ENCODE measurements around the gene CALML4. TPM values are rescaled to one million over a fixed set of nuclear protein-coding genes. Genes with fewer than 3 reads are reported as not detected.

The CALML4 gene
- total RNA-seq, 6 experiments from 2014 or later = 0.40 to 1.9 (median 0.87) TPM

DNA sequence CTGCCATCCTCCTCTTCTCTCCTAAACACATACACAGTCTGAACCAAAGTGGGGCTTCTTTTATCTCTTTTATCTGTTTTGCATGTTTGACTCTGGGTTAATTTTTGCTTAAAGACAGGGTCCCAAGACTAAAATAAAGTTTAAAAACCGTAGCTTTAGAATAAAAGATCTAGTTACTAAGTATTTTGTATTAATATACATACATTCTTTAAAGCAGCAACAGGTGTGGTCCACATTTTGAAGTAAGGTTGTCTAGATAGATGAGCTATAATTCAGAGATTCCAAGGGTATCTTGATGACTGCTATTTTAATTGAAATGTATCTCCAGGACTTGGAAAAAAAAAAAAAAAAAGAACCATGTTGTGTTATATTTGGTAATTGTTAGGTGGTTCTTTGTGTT lies 61.3 kb downstream of the CALML4 start:
- no peak overlapping the region for H3K4me3 Mint-ChIP-seq
- peaks cover 22% of the 10 kb centered on the region for H3K4me1 Mint-ChIP-seq (ENCODE audit: low read depth)
- no peaks in the 10 kb centered on the region for H3K27me3 Mint-ChIP-seq (ENCODE audit: insufficient read depth)
- no peak overlapping the region for H3K27ac Mint-ChIP-seq
- no peak for TF ChIP-seq CTCF (IDR thresholded peaks at IDR 0.05)
- no peaks in the 10 kb centered on the region for H3K9me3 Mint-ChIP-seq
- no peak for DNase-seq
- peaks cover 20% of the 10 kb centered on the region for H3K36me3 Mint-ChIP-seq (ENCODE audit: low read depth)

DNA sequence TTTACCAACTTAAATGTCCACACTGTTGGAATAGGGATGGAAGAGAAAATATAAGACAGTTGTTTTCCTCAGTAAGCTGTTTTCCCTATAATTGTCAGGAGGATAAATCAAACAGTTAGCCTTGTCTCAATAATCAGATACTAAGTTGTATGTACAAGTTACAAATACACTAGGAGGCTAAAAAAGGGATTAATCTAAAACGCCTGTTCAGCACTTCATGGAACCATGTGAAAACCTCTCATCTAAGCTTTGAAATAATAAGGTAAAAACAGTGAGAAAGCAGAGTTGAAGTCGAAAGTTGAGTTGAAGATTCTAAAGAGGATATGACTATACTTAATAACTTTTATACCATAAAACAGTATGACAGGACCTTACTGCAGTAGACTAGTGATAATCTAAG lies 62.0 kb downstream of the CALML4 start:
- H3K9me3 Mint-ChIP-seq = no peaks in the 10 kb centered on the region
- H3K36me3 Mint-ChIP-seq (ENCODE audit: low read depth) = peaks cover 23% of the 10 kb centered on the region
- no peak overlapping the region for H3K27ac Mint-ChIP-seq
- no peak overlapping the region for H3K4me3 Mint-ChIP-seq
- no peak for TF ChIP-seq CTCF (IDR thresholded peaks at IDR 0.05)
- H3K27me3 Mint-ChIP-seq (ENCODE audit: insufficient read depth) = no peaks in the 10 kb centered on the region
- DNase-seq = no peak
- H3K4me1 Mint-ChIP-seq (ENCODE audit: low read depth) = peaks cover 21% of the 10 kb centered on the region

Other genes with a start within 250 kb of the CALML4 start
- 10 to 100 TPM; 23.7 to 31.8 (median 27.6) TPM for gene PIAS1, start 151.0 kb downstream of the CALML4 start, total RNA-seq (2021; fragmentation: NEBNext Ultra II Directional; extraction: Animal tissue kit (Norgen Biotek cat#: 25700))
- 10 to 100 TPM; 26.0 to 45.0 (median 37.1) TPM for gene CLN6, start 24.4 kb upstream of the CALML4 start, total RNA-seq (2021; fragmentation: NEBNext Ultra II Directional; extraction: Animal tissue kit (Norgen Biotek cat#: 25700))
- 10 to 100 TPM; 30.7 to 38.0 (median 32.7) TPM for gene FEM1B, start 72.4 kb upstream of the CALML4 start, total RNA-seq (2021; fragmentation: NEBNext Ultra II Directional; extraction: Animal tissue kit (Norgen Biotek cat#: 25700))
- 1 to 10 TPM; 1.2 to 2.1 (median 1.4) TPM for gene ITGA11, start 226.8 kb upstream of the CALML4 start, total RNA-seq (2021; fragmentation: NEBNext Ultra II Directional; extraction: Animal tissue kit (Norgen Biotek cat#: 25700))